Posterior vena cava (tissue), 2 donors: ENCODE data around the gene CREB5. TPM values are rescaled to one million over a fixed set of nuclear protein-coding genes. Genes with fewer than 3 reads are reported as not detected.

Experiments used
- DNase-seq: peaks from one replicate; pipeline ENCODE4 v3.0.0-alpha.2; 2020; ENCODE audit warnings: low spot score
- intact Hi-C, 2 donors: fragments of 100-400 bp; cut with DNase I; formaldehyde crosslinking; loops; one replicate each; pipeline versions ENCODE4 v1.14.1 to v1.14.2; 2022 to 2023
- total RNA-seq, 2 donors: library from RNA; stranded (reverse); fragmentation: NEBNext Ultra II Directional; extraction: Animal tissue kit (Norgen Biotek cat#: 25700); gene quantifications; one replicate each; pipeline ENCODE4 v1.2.1, GENCODE V29; 2021
- donor health status: DM: yes; HTN: yes; CAD: no.
- donor health status: DM: yes; HTN: yes; CAD: no.

CREB5 gene
- total RNA-seq, 2 donors from 2014 or later, result 21.5 to 21.9 TPM

DNA sequence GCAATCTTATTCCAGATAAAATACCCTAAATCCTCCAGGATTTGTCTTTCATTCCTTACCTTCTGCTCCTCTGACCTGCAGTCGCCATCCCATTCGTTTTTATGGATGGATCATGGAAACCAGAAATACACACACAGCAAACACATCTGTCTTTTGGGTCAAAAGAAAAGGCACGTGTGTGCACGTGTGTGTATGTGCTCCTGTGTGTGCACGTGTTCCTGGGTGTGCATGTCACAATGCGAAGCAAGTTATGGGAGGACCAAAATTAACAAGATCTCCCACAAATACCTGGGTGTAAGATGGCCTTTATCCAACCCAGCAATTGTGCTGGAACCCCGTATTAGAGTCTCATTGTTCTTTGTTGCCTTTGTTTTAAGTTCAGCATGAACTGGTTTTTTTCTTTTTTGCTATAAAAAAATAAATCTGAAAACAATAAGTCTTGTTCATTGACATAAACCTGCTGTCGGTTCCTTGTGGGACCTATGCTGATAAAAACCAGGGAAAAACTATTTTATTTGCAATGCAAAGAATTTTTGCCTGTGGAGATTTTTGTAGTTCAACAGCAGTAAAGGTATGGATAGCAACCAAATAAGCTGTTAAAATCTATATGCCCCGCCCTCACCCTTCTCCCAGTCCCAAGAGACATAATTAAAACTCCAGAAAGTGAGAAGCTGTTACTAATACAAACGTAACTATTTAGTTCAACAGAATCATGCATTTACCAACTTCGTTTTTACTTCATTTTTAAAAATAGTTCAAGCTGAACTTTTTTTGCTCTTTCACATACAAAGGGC lies 229.6 kb downstream of the CREB5 start:
- intact Hi-C loops, result no loop called here

DNA sequence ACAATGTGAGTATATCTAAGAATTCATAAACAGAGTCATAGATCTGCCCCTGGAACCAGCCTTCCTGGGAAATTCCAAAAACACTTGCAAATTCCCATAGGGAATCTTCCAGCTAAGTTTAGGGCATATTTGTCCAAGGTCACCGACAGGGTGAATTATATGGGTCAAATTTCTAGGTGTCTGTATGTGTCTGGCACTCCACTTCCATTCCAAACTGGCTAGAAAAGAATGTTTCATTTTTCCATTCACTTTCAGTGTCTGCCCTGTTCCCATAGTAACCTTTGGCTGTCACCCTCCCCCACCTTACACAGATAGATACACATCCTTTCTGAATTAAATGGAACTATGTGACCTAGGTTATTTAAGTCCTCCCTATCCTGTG lies 230.9 kb downstream of the CREB5 start:
- DNase-seq, result no peak
- intact Hi-C loops, result no loop called here

More for the DNA sequence above, 229.6 kb downstream of the CREB5 start:
- DNase-seq, result no peak

DNA sequence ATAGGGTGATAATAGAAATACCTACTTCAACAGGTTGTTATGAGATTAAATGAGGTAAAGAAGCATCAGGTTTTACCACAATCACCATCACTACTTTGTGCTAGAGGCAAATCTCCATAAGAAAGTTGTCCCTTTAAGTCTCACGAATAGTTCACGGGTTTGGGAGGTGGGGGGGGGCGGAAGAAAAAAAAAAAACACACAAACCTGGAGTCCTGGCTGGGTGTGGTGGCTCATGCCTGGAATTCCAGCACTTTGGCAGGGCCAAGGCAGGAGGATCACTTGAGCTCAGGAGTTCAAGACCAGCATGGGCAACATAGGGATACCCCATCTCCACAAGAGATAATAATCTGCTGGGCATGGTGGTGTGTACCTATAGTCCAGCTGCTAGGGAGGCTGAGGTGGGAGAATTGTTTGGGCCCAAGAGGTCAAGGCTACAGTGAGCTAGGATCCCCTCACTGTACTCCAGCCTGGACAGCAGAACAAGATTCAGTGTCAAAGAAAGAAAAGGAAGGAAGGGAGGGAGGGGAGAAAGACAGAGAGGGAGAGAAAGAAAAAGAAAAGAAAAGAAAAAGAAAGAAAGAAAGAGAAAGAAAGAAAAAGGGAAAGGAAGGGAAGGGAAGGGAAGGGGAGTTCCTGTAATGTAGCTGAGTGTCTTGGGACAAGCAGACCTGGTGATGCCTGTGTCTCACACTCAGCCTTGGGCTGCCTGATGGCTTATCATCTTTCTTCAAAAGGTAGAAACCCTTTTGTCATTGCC lies 231.4 kb downstream of the CREB5 start:
- DNase-seq, result no peak
- intact Hi-C loops, result no loop called here

DNA sequence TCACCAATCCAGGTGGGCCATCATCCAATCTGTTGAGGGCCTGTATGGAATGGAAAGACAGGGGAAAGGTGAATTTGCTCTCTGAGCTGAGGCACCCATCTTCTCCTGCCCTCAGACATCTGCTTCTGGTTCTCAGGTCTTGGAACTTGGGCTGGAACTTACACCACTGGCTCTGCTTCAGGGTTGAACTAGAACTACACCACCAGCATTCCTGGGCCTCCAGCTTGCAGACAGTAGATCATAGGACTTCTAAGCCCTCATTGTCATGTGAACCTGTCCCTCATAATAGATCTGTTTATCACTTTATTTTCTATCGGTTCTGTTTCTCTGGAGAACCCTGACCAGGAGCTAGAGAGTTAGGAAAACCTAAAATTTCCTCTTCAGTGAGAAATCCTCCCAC lies 233.5 kb downstream of the CREB5 start:
- intact Hi-C loops, result no loop called here
- DNase-seq, result no peak

DNA sequence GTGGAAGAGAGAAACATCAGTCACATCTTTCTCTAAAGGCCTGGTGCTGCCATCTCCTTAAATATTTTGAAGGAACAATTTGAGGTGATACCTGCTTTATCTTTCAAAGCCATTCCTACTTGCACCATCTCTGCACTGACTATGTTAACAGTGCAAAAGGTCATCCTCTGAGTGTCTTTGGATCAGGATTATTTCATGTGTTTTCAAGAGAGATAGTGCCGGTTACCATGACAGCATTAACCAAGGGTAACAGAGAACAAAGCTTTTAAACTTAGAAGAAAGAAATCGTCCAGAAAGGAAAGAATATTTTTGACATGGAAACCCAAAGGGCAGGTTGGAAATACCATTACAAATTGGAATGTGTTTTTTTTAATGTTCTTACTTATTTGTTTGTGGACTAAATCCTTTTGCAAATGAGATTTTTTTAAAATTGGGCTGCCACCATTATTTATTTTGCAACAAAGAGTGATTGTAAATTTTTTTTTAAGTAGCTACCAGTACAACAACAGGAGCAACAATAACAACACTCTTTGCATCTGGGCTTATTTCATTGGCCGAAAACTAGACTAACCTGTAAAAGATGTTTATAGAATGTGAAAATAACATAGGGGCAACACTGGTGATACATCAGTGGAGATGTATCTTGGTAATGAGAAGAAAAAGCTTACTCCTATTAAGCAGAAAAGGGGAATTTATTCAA lies 234.2 kb downstream of the CREB5 start:
- no peak for DNase-seq
- intact Hi-C loops, result no loop called here

DNA sequence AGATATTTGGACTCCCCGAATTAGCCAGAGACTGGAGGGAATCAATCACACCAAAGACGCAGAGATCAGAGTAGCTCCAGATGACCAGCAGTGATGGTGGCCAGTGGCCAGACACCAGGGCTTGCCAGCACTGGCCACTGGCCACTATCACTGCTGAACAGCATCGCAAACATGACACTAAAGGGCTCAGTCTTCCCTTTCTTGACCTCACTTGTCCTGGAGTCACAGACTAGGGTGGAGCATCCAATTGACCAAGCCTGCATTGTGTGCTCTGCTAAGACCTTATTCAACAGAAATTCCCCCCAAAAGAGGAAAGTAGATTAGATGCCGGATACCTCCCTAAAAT lies 234.7 kb downstream of the CREB5 start:
- intact Hi-C loops, result no loop called here
- DNase-seq, result no peak

DNA sequence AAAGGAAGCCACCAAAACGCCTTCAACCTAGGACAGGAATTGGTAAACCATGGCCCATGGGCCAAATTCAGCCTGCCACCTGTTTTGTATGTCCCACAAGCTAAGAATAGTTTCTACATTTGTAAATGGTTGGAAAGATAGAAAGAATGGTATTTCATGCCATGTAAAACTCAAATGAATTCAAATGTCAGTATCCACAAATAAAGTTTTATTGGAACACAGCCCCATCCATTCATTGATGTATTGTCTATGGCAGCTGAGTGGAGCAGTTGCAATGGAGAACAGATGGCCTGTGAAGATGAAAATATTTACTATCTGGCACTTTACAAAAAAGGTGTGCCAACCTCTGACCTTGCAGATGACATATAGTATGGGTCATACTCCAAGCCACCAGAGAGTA lies 236.9 kb downstream of the CREB5 start:
- intact Hi-C loops, result no loop called here
- no peak for DNase-seq

DNA sequence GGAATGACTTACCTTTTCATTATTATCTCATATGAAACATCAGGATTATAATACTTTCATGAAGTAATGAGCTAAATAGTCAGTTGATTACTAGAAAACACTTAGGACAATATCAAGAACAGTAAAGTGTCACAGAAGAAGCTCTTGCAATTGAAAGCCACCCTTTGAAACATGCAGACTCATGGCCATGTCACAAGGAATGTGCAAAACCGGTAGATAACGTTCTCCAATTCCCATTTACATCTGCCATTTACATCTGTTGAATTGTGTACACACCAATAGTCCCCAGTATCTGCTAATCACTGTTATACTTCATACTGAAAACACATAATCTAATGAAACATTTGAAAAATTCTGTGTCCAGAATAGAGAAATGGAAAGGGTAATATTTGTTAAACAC lies 237.5 kb downstream of the CREB5 start:
- no peak for DNase-seq
- intact Hi-C loops, result no loop called here

DNA sequence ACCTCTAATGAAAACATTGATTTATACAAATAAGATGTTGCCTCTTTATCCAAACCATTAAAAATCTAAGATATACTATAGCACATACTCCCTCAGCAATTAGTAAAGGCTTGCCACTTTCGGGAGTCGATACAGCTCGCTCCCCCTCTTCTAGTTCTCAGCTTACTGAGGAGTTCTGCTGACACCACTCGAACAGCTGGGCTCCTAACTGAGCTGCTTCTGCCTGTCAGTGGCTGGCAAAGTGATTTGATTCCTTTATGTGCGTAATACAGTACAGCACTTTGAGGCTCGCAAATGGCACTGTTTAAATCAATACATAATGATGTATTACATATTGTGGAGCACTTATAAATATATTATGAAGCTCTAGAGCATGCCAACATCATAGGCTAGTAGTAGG lies 241.8 kb downstream of the CREB5 start:
- intact Hi-C loops, result no loop called here
- DNase-seq, result no peak

DNA sequence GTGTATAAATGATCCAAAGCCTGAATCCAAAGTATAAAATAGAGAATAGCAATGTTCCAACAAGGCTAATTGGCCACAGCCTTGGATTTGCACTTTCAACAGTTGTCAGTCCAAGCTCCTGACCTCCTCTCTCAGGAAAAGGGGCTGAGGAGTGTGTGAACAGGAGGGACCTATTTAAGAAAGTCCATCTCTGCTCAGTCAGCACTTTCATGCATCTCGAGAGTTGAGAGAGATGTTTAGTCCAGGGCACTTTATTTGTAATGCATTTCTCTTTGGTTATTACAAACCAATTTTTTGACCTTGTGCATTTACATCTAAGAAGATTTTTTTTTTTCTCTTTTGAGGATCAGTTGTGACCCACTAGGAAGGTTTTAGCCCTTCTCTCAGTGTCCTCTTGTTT lies 244.2 kb downstream of the CREB5 start:
- no peak for DNase-seq
- intact Hi-C loops, result no loop called here

DNA sequence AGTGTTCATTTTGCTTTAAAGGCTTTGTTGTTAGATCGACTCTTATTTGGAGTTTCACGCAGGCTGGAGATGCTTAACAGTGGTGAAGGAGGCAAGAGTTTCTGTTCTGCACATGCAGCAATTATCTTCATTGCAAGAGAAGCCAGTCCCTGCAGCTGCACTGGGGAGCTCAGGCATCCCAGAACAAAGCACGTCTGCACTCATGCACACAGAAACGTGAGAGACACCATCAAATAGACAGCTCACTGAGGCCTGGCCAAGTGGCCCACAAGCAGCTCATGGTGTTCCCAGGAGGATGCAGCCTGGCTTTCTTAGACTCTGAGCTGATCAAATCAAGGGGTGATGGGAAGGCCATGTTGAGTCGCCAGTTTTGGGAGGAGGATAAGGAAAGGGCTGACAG lies 246.1 kb downstream of the CREB5 start:
- no peak for DNase-seq
- intact Hi-C loops, result no loop called here

DNA sequence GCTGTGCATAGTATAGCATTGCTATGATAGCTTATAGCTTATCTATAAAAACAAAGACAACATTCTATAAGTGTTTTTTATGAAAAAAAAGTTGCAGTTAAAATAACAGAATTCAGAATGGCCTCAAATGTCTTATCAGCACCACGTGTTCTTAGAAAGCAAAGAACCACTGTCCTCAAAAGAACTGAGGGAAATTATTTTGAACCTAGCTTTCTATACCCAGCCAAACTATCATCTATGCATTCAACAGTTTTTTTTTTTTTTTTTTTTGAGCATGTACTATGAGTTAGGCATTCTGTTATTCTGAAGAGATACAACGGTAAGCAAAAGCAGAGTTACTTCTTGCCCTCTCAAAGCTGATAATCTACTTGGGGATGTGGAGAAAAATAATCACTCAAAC lies 247.8 kb downstream of the CREB5 start:
- intact Hi-C loops, result no loop called here
- DNase-seq, result no peak

DNA sequence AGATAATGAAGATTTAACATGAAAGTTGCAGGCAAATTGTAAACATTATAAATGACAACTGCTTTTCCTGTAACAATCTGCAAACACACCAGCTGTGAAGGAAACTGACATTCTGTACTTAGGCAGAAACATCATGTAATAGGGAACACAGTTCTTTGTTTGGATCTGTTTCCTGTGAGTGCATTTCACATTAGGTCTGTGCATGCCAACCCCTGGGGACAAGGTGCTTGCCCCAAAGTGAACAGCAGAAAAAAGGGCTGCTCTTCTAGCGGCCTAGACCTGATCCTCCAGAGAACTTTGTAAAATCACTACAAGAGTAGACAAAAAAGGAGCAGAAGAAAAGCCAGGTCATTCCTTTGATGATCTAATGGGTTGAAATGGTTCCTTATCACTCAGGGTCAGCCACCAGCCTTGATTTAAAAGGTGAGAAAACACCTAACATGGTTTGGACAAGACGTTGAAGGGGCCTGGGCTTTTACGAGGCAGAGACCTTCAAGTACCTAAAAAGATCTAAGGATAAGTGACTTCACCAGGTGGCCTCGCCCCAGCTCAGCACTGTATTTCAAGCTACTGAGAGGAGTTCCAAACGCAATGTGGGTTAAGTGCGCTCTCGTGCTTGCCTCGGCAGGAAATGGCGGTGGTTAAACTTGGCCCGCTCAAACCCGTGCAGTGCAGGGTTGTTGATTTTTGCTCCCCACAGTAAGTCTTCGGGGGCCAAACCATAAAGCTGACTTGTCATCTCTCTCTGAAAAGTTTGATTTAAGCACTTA lies 249.7 kb downstream of the CREB5 start:
- no peak for DNase-seq
- intact Hi-C loops, result no loop called here

DNA sequence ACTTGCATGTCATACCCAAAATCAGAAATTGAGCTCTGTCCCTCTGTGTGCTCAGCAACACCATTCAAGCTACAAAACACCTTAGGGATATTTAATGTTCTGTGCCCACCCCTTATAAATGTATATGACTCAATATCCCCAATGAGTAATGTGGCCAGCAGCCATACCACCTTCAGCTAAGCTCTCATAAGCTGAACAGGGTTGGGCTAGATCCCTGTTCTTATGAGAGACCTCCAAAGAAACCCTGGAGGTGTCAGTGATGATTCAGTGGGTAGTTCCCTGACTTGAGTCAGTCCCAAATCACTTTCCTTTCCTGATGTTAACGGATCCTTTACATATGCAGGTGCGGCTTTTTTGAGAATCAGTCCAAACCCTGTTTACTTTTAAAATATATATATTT lies 253.8 kb downstream of the CREB5 start:
- intact Hi-C loops, result no loop called here
- no peak for DNase-seq

DNA sequence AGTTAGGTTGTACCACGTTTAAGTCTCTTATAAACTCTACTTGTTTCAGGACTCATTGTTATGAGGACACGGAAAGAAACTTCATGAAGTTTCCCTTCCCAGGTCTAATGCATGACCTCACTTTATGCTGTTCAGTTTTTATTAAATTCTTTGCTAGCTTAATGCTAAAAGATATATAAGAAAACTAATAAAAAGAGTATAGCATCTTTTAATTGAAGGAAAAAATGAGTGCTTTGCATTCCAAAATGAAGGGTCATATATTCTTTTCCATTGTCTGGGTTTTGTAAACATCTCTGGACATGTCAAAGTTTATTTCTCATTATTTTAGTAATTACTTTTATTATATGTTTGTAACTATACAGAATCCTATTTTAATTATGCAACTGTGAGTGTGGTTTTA lies 255.8 kb downstream of the CREB5 start:
- DNase-seq, result no peak
- intact Hi-C loops, result no loop called here

DNA sequence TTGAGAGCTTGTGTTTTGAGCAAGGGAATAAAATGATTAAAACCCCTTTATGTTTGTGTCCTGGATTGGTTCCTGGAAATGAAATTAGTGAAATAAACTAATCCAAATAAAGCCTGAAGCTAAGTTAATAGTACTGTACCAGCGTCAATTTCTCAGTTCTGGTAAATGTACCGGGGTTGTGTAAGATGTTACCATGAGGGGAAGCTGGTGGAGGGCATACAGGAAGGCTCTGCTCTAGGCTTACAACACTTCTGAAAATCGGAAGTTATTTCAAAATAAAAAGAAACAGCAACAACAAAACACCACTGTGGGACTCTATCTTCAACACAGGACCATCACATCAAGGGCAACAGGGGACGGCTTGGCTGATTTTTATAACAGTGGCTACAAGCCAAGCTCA lies 257.0 kb downstream of the CREB5 start:
- DNase-seq, result no peak
- intact Hi-C loops, result no loop called here

DNA sequence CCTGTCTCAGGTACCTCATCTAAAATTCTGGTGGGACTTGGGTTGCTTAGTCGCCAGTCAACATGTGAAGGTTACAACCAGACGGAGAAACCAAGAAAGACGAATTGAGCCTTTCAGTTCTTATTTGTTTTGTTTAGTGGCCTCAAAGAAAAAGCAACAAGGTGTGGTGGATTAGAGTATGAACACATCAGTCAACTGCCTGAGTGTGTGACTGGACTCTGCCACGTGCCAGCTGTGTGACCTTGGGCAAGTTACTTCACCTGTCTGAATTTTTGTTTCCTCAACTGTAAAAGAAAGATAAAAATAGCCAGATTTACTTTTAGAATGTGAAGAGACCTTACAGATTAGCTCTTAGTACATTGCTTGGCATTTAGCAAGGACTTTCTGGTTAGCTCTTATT lies 259.2 kb downstream of the CREB5 start:
- intact Hi-C loops, result no loop called here

DNA sequence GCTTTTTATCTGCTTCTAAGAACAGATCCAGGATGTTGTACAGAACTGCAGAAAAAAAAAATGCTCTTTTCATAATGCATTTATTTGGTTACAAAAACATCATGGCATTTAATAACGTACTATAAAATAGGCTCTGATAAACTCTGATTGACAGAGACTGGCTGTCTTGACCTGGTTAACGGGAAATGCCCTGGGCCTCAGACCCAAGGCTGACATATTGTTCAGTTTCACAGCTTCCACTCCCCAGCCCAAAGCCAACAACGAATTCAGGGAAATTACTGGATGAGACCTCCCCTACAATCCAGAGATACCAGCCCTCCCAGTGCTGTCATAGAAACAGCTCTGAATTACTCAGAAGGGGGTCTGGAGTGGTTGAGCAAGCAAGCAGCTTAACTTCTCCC lies 260.1 kb downstream of the CREB5 start:
- DNase-seq, result no peak

More for the DNA sequence above, 259.2 kb downstream of the CREB5 start:
- no peak for DNase-seq

DNA sequence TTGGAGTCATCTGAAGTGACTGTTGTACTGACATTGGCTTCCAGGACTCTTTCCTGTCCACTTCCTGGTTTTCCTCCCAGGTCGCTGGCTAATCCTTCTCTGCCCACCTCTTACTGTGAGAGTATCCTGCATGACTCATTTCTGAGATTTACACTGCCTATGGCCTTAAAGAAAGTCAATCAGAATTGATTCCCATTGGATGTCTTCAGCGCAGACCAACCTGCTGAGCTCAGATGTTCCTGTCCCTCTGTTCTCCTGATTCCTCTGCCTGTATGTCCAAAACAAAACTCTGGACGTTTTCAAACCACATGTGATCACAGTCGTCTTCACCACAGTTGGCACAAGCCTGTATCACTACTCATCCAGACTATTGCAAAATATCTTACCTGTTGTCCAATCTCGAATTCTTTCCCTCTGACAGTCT lies 262.1 kb downstream of the CREB5 start:
- DNase-seq, result no peak
- intact Hi-C loops, result no loop called here

More for the DNA sequence above, 260.1 kb downstream of the CREB5 start:
- intact Hi-C loops, result no loop called here

DNA sequence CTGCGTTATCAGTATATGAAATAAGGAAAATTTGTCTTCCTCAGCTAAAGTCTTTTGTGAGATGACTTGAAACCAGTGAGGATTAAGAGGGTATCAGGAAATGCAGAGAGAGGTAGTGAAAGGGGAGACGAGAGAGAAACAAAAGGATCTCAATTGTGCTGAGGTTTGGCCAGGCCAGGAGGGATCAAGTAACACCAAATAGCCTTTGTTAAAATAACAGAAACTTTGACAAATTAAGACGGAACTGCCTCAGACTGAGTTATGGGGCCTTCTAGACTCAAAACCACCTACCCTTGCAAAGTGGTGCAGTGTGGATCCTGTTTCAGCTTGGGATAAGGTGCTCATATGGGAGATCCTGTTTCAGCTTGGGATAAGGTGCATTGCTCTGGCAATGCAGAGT lies 263.1 kb downstream of the CREB5 start:
- intact Hi-C loops, result no loop called here
- no peak for DNase-seq
